ENCODE data around the gene GPC6. TPM values are rescaled to one million over a fixed set of nuclear protein-coding genes. Genes with fewer than 3 reads are reported as not detected.
A peak's percentile ranks its signal among the peaks of the same experiment; 100 is the strongest.

The GPC6 gene
- total and polyA plus RNA-seq, 4 donors: 5.0 to 37.4 (median 18.9) TPM

- no peak for ATAC-seq (ENCODE audit: low FRiP score)
- no peaks in the 10 kb centered on the region for H3K9me3 ChIP-seq (ENCODE audit: control insufficient read depth, low read length)
- no peak for DNase-seq
- no peak overlapping the region for H3K27ac ChIP-seq (ENCODE audit: low read depth in 1 of 2, low read length in 2 of 2)
- H3K36me3 ChIP-seq (ENCODE audit: control insufficient read depth in 1 of 2, insufficient read depth in 2 of 2, low read length in 1 of 2): no peaks in the 10 kb centered on the region
- H3K4me3 ChIP-seq (ENCODE audit: low read length in 2 of 2): no peak overlapping the region
- 91 to 94% methylated on average over 3 of the region's 3 CpGs for WGBS, 2 donors
- H3K27me3 ChIP-seq (ENCODE audit: control insufficient read depth in 1 of 2, insufficient read depth in 2 of 2, low read length in 1 of 2): peaks cover 0 to 5% of the 10 kb centered on the region in 2 donors
- intact Hi-C loops (cut with DNase I): no loop called here
- H3K4me1 ChIP-seq (ENCODE audit: control insufficient read depth in 1 of 2, insufficient read depth in 2 of 2, low read length in 2 of 2): no peaks in the 10 kb centered on the region
Measured at GRCh38 chr13:94218951-94219350, 992.3 kb downstream of the GPC6 start.

GRCh38 chr13:94224670-94225069, 998.1 kb downstream of the GPC6 start:
- intact Hi-C loops (cut with DNase I): no loop called here
- Histone ChIP-seq H3K36me3 (ENCODE audit: control insufficient read depth in 1 of 2, insufficient read depth in 2 of 2, low read length in 1 of 2) (no peaks in the 10 kb centered on the region), H3K27ac (ENCODE audit: low read depth in 1 of 2, low read length in 2 of 2) (no peak overlapping the region), H3K4me1 (ENCODE audit: control insufficient read depth in 1 of 2, insufficient read depth in 2 of 2, low read length in 2 of 2) (no peaks in the 10 kb centered on the region), H3K4me3 (ENCODE audit: low read length in 2 of 2) (no peak overlapping the region), H3K27me3 (ENCODE audit: control insufficient read depth in 1 of 2, insufficient read depth in 2 of 2, low read length in 1 of 2) (no peaks in the 10 kb centered on the region), H3K9me3 (ENCODE audit: control insufficient read depth, low read length) (no peaks in the 10 kb centered on the region)
- no peak for ATAC-seq (ENCODE audit: low FRiP score)
- WGBS, 2 donors: 87 to 93% methylated on average over 3 of the region's 3 CpGs
- DNase-seq: no peak

- ATAC-seq (ENCODE audit: low FRiP score): no peak
- no peaks in the 10 kb centered on the region for H3K4me1 ChIP-seq (ENCODE audit: control insufficient read depth in 1 of 2, insufficient read depth in 2 of 2, low read length in 2 of 2)
- intact Hi-C loops (cut with DNase I): no loop called here
- no peaks in the 10 kb centered on the region for H3K27me3 ChIP-seq (ENCODE audit: control insufficient read depth in 1 of 2, insufficient read depth in 2 of 2, low read length in 1 of 2)
- no peak overlapping the region for H3K27ac ChIP-seq (ENCODE audit: low read depth in 1 of 2, low read length in 2 of 2)
- 86 to 88% methylated on average over 6 of the region's 6 CpGs for WGBS, 2 donors
- no peak for DNase-seq
- H3K36me3 ChIP-seq (ENCODE audit: control insufficient read depth in 1 of 2, insufficient read depth in 2 of 2, low read length in 1 of 2): no peaks in the 10 kb centered on the region
- no peak overlapping the region for H3K4me3 ChIP-seq (ENCODE audit: low read length in 2 of 2)
- H3K9me3 ChIP-seq (ENCODE audit: control insufficient read depth, low read length): no peaks in the 10 kb centered on the region
Measured at GRCh38 chr13:94227255-94227879, 1000.8 kb downstream of the GPC6 start.

DNA sequence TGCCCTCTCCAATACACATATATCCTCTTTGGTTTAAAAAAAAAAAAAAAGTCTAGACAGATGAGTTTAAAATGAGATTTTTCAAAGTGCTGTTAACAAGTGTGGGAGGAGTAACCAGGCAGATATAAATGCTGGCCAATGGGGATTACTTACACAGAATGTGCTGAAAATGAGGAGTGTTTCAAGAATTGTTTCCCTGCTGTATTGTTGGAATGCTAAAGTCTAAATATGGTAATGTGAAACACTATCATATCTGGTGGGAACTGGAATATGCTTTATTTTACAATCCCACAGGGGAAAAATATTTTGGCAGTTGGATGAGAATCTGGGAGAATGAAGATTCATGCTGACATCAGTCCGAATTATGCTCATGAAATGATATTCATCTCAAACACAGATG, 1002.2 kb downstream of the GPC6 start:
- 79 to 82% methylated on average over 1 of the region's 1 CpG for WGBS, 2 donors
- no peaks in the 10 kb centered on the region for H3K9me3 ChIP-seq (ENCODE audit: control insufficient read depth, low read length)
- no peaks in the 10 kb centered on the region for H3K4me1 ChIP-seq (ENCODE audit: control insufficient read depth in 1 of 2, insufficient read depth in 2 of 2, low read length in 2 of 2)
- DNase-seq (no peak), ATAC-seq (ENCODE audit: low FRiP score) (no peak)
- H3K27ac ChIP-seq (ENCODE audit: low read depth in 1 of 2, low read length in 2 of 2): no peak overlapping the region
- H3K27me3 ChIP-seq (ENCODE audit: control insufficient read depth in 1 of 2, insufficient read depth in 2 of 2, low read length in 1 of 2): no peaks in the 10 kb centered on the region
- no peaks in the 10 kb centered on the region for H3K36me3 ChIP-seq (ENCODE audit: control insufficient read depth in 1 of 2, insufficient read depth in 2 of 2, low read length in 1 of 2)
- no peak overlapping the region for H3K4me3 ChIP-seq (ENCODE audit: low read length in 2 of 2)
- intact Hi-C loops (cut with DNase I): no loop called here

GRCh38 chr13:94232161-94232950, 1005.7 kb downstream of the GPC6 start:
- 69 to 71% methylated on average over 9 of the region's 9 CpGs for WGBS, 2 donors
- H3K36me3 ChIP-seq (ENCODE audit: control insufficient read depth in 1 of 2, insufficient read depth in 2 of 2, low read length in 1 of 2): no peaks in the 10 kb centered on the region

DNA sequence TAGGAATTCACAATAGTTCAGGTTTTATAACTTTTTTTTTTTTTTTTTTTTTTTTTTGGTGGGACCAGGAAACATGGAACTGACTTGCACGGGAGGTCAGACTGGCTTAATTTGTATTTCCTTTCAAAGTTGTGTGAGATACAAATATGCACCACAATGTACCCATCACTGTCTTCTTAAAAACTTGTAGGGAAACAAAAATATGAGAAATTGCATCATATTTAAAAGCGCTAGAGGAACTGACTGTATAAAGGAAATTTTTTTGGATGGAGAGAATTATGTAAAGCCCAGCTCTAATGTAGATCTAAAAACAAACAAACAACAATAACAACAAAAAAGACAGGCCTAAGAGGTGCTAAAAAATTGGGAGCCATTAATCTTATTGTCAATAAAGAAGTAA, 1006.3 kb downstream of the GPC6 start:
- ATAC-seq (ENCODE audit: low FRiP score): no peak
- no peaks in the 10 kb centered on the region for H3K4me1 ChIP-seq (ENCODE audit: control insufficient read depth in 1 of 2, insufficient read depth in 2 of 2, low read length in 2 of 2)
- intact Hi-C loops (cut with DNase I): no loop called here
- H3K27me3 ChIP-seq (ENCODE audit: control insufficient read depth in 1 of 2, insufficient read depth in 2 of 2, low read length in 1 of 2): no peaks in the 10 kb centered on the region
- H3K27ac ChIP-seq (ENCODE audit: low read depth in 1 of 2, low read length in 2 of 2): no peak overlapping the region
- no peak overlapping the region for H3K4me3 ChIP-seq (ENCODE audit: low read length in 2 of 2)
- 90 to 95% methylated on average over 2 of the region's 2 CpGs for WGBS, 2 donors
- H3K36me3 ChIP-seq (ENCODE audit: control insufficient read depth in 1 of 2, insufficient read depth in 2 of 2, low read length in 1 of 2): no peaks in the 10 kb centered on the region
- no peaks in the 10 kb centered on the region for H3K9me3 ChIP-seq (ENCODE audit: control insufficient read depth, low read length)
- DNase-seq: no peak

More at GRCh38 chr13:94232161-94232950, 1005.7 kb downstream of the GPC6 start:
- H3K4me3 ChIP-seq (ENCODE audit: low read length in 2 of 2): no peak overlapping the region
- H3K27me3 ChIP-seq (ENCODE audit: control insufficient read depth in 1 of 2, insufficient read depth in 2 of 2, low read length in 1 of 2): no peaks in the 10 kb centered on the region
- ATAC-seq (ENCODE audit: low FRiP score): no peak
- H3K9me3 ChIP-seq (ENCODE audit: control insufficient read depth, low read length): no peaks in the 10 kb centered on the region
- H3K27ac ChIP-seq (ENCODE audit: low read depth in 1 of 2, low read length in 2 of 2): no peak overlapping the region
- DNase-seq: no peak
- H3K4me1 ChIP-seq (ENCODE audit: control insufficient read depth in 1 of 2, insufficient read depth in 2 of 2, low read length in 2 of 2): no peaks in the 10 kb centered on the region
- intact Hi-C loops (cut with DNase I): no loop called here

DNA sequence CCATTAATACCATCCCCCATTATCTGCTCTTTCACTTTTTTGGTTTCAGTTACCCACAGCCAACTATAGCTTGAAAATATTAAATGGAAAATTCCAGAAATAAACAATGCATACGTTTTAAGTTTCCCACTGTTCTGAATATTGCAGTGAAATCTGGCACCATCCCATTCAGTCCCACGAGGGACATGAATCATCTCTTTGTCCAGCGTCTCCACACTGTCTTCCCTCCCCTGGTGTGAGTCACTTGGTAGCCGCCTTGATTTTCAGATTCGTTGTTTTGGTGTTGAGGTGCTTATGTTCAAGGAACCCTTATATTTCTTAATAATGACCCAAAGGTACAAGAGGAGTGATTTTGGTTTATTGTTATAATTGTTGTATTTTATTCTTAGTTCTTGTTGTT, 1006.8 kb downstream of the GPC6 start:
- Histone ChIP-seq H3K27ac (ENCODE audit: low read depth in 1 of 2, low read length in 2 of 2) (no peak overlapping the region), H3K9me3 (ENCODE audit: control insufficient read depth, low read length) (no peaks in the 10 kb centered on the region), H3K4me1 (ENCODE audit: control insufficient read depth in 1 of 2, insufficient read depth in 2 of 2, low read length in 2 of 2) (no peaks in the 10 kb centered on the region), H3K27me3 (ENCODE audit: control insufficient read depth in 1 of 2, insufficient read depth in 2 of 2, low read length in 1 of 2) (no peaks in the 10 kb centered on the region), H3K36me3 (ENCODE audit: control insufficient read depth in 1 of 2, insufficient read depth in 2 of 2, low read length in 1 of 2) (no peaks in the 10 kb centered on the region), H3K4me3 (ENCODE audit: low read length in 2 of 2) (no peak overlapping the region)
- peak in 1 of 2 donors; percentile 50 for DNase-seq
- WGBS, 2 donors: 35 to 45% methylated on average over 5 of the region's 5 CpGs
- intact Hi-C loops (cut with DNase I): no loop called here
- ATAC-seq (ENCODE audit: low FRiP score): no peak

GRCh38 chr13:94233837-94234236, 1007.2 kb downstream of the GPC6 start:
- H3K27ac ChIP-seq (ENCODE audit: low read depth in 1 of 2, low read length in 2 of 2): no peak overlapping the region
- ATAC-seq (ENCODE audit: low FRiP score): no peak
- no peaks in the 10 kb centered on the region for H3K4me1 ChIP-seq (ENCODE audit: control insufficient read depth in 1 of 2, insufficient read depth in 2 of 2, low read length in 2 of 2)
- DNase-seq: no peak
- 83 to 86% methylated on average over 4 of the region's 4 CpGs for WGBS, 2 donors
- H3K4me3 ChIP-seq (ENCODE audit: low read length in 2 of 2): no peak overlapping the region
- no peaks in the 10 kb centered on the region for H3K9me3 ChIP-seq (ENCODE audit: control insufficient read depth, low read length)
- H3K36me3 ChIP-seq (ENCODE audit: control insufficient read depth in 1 of 2, insufficient read depth in 2 of 2, low read length in 1 of 2): no peaks in the 10 kb centered on the region
- intact Hi-C loops (cut with DNase I): no loop called here
- H3K27me3 ChIP-seq (ENCODE audit: control insufficient read depth in 1 of 2, insufficient read depth in 2 of 2, low read length in 1 of 2): no peaks in the 10 kb centered on the region

GRCh38 chr13:94234738-94235137, 1008.1 kb downstream of the GPC6 start:
- no peak overlapping the region for H3K27ac ChIP-seq (ENCODE audit: low read depth in 1 of 2, low read length in 2 of 2)
- no peaks in the 10 kb centered on the region for H3K4me1 ChIP-seq (ENCODE audit: control insufficient read depth in 1 of 2, insufficient read depth in 2 of 2, low read length in 2 of 2)
- intact Hi-C loops (cut with DNase I): no loop called here
- ATAC-seq (ENCODE audit: low FRiP score) (no peak), DNase-seq (no peak)
- no peaks in the 10 kb centered on the region for H3K36me3 ChIP-seq (ENCODE audit: control insufficient read depth in 1 of 2, insufficient read depth in 2 of 2, low read length in 1 of 2)
- H3K4me3 ChIP-seq (ENCODE audit: low read length in 2 of 2): no peak overlapping the region
- H3K9me3 ChIP-seq (ENCODE audit: control insufficient read depth, low read length): no peaks in the 10 kb centered on the region
- 90% methylated on average over 2 of the region's 2 CpGs for WGBS, 2 donors
- no peaks in the 10 kb centered on the region for H3K27me3 ChIP-seq (ENCODE audit: control insufficient read depth in 1 of 2, insufficient read depth in 2 of 2, low read length in 1 of 2)
